ENCODE data around the gene DIDO1.

DNA sequence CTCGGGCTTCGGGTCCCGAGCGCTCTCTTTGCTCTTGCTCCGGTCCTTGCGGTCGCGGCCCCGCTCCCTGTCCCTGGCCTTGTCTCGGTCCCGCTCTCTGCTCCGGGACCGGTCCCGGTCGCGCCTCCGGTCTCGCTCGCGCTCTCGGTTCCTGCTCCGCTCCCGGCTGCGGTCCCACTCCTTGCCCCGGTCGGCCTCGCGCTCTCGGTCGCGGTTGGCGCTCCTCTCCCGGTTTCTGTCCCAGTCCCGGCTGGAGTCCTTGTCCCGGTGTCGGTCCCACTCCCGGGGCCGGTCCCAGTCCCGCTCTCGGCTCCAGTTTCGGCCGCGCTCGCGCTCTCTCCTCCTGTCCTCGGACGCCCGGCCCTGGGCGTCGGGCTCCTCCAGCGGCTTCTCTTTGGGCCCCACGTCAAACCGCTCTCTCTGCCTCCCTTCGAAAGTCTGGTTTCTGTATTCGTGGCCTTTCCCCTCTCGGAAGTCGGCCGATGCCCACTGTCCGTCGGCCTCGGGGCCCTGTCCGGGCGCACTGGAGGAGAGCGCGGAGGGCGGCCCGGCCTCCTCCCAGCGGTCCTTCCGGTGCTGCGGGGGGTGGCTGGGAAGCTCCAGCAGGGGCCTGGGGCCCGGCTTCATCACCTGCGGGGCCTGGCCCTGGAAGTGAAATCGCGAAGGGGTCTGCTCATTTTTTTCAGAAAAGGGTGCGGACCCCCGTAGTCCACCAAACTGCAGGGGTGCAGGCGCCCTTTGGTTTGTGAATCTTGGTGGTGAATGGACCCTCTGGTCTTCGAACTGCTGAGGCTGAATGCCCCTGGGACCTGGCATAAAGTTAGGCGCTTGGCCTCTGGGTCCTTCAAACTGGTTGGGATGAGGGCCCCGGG is 46.8 kb downstream of the DIDO1 start:
- TF ChIP-seq, protein P1, sequence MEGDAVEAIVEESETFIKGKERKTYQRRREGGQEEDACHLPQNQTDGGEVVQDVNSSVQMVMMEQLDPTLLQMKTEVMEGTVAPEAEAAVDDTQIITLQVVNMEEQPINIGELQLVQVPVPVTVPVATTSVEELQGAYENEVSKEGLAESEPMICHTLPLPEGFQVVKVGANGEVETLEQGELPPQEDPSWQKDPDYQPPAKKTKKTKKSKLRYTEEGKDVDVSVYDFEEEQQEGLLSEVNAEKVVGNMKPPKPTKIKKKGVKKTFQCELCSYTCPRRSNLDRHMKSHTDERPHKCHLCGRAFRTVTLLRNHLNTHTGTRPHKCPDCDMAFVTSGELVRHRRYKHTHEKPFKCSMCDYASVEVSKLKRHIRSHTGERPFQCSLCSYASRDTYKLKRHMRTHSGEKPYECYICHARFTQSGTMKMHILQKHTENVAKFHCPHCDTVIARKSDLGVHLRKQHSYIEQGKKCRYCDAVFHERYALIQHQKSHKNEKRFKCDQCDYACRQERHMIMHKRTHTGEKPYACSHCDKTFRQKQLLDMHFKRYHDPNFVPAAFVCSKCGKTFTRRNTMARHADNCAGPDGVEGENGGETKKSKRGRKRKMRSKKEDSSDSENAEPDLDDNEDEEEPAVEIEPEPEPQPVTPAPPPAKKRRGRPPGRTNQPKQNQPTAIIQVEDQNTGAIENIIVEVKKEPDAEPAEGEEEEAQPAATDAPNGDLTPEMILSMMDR (conservative IDR thresholded peaks at IDR 0.05 in 1 of 2, IDR thresholded peaks at IDR 0.05 in 1 of 2; ENCODE audit: extremely low read depth in 1 of 2, insufficient read depth in 1 of 2, low read depth in 1 of 2, low read length in 2 of 2), result no peak
- no peak for TF ChIP-seq EZH2 (IDR thresholded peaks at IDR 0.05; ENCODE audit: borderline replicate concordance, low read length)

Data from mammary epithelial cell (primary cell).